HG03139 (cell line): ENCODE data around the gene MUC20.
"Not testable (repeated sequence)": the region's sequence is repeated elsewhere in the genome, so short reads cannot be mapped to it uniquely, and the experiment has no call there.

Experiments
- ATAC-seq: cut with Tn5 transposase; IDR thresholded peaks from one replicate; pipeline ENCODE4 v1.9.1; 2021; ENCODE audit not compliant: unreplicated experiment

Gene MUC20

DNA sequence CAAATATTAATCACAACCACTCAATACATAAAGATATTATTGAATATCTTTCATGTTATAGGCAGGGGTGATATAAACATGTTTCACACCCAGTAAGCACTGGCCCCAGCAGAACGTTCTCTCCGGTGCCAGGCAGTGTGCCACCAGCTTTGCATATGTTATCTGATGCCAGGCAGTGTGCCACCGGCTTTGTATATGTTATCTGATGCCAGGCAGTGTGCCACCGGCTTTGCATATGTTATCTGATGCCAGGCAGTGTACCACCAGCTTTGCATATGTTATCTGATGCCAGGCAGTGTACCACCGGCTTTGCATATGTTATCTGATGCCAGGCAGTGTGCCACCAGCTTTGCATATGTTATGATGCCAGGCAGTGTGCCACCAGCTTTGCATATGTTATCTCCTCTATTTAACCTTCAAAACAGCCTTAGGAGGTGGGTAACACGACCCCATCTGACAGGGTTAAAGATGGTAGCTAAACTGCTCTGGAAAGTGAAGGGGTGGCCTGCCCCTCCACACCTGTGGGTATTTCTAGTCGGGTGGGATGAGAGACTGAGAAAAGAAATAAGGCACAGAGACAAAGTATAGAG is 6.9 kb downstream of the MUC20 start:
- ATAC-seq: no peak

GRCh38 chr3:195728789-195729188 is 8.0 kb downstream of the MUC20 start:
- not testable (repeated sequence) for ATAC-seq

- no peak for ATAC-seq
These were observed 8.9 kb downstream of the MUC20 start for GRCh38 chr3:195729476-195730251.

- no peak for ATAC-seq
These were observed 10.7 kb downstream of the MUC20 start for GRCh38 chr3:195731356-195731905.

GRCh38 chr3:195732940-195733339 is 12.2 kb downstream of the MUC20 start:
- no peak for ATAC-seq

- ATAC-seq: no peak
These were observed 14.4 kb downstream of the MUC20 start for GRCh38 chr3:195735036-195735695.

GRCh38 chr3:195736866-195737490 is 16.2 kb downstream of the MUC20 start:
- ATAC-seq: no peak

DNA sequence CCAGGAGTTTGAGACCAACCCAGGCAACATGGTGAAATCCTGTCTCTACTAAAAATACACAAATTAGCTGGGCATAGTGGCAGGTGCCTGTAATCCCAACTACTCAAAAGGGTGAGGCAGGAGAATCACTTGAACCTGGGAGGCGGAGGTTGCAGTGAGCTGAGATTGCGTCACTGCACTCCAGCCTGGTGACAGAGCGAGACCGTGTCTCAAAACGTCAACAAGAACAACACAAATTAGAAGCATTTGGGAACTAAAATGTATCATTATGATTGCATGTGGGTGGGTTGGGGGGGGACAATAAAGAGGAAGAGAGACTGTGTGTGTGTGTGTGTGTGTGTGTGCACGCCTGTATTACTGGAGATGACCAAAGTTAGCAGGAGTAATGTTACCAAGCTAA is 17.0 kb downstream of the MUC20 start:
- ATAC-seq: not testable (repeated sequence)

DNA sequence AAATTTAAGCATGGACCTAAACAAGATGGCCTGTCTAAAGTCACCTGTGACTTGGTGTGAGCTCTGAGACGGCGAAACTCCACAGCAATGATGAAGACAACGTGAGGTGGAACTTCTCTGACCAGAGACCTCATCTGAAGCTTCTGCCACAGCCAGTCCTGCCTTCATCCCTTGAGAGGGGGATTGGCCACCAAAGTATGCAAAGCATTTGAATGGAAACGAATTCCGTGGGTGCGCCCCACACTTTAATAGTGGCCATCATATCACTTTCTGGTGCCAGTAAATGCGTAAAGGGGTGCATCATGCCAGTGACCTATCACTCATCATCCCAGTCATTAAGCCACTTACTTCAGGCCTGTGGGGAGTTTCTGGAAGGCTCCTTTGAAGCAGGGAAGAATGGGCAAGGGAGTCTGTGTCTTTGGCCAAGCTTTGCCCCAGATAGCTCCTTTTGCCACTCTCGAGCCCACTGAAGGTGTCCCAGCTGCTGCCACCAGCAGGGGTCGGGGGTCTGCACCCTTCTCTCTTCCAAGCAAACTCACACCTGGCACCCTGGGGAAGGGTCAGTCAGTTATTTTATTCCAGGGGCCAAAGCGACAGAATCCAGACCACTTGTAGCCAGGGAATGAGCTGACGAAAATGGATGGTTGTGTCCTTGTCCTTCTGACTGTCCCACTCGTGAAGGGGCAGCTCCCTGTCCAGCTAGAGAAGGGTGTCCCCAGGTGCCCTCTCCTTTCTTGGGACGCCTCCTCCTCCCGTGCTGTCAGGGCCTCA is 17.7 kb downstream of the MUC20 start:
- no peak for ATAC-seq

- no peak for ATAC-seq
These were observed 18.9 kb downstream of the MUC20 start for GRCh38 chr3:195739561-195740111.

DNA sequence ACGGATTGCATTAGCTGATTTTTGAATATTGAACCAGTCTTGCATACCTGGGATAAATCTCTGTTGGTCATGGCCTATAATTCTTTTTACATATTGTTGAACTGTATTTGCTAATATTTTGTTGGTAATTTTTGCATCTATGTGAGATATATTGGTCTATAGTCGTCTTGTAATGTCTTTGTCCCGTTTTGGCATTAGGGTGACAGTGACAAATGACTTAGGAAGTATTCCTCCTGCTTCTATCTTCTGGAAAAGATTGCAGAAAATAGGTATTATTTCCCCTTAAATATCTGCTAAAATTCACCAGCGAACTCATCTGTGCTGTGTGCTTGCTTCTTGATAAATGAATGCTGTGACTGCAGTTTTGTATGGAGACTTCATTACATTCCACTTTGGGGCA is 23.7 kb downstream of the MUC20 start:
- ATAC-seq: no peak

DNA sequence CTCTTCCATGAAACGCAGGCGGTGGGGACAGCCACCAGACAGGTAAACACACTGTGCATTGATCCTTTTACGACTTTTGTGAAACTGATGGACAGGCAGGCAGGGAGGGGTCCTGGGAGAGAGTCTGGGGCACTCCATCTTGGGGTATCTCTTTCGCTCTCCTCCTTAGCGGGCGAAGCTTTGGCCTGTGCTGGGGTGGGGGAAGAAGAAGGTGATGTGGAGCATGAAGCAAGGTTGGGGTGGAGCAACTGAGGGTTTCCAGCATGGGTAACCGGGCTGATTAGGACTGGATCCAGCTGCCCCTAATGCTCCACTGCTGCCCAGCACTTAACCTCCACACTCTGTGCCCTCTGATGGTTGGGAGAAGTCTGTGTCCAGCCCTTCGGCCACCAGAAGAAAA is 25.6 kb downstream of the MUC20 start:
- ATAC-seq: no peak

- no peak for ATAC-seq
These were observed 26.0 kb downstream of the MUC20 start for GRCh38 chr3:195746751-195747150.

DNA sequence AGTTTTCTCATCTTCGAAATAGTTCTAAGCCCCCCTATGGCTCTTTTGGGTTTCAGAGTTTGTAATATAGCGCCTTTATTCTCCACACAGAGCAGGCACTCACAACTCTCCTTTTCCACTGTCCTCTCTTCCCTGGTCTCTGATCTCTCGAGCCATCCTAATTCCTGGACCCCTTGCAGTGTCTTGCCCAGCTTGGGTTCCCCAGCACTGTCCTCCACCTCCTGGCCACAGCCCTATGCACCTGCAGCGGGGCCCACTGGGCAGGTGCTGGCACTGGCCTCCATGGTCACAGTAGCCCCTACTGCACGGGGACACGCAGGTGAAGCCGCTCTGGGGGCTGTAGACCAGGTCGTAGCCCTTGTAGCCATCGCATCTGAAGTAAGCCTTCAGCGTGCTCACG is 27.9 kb downstream of the MUC20 start:
- no peak for ATAC-seq

DNA sequence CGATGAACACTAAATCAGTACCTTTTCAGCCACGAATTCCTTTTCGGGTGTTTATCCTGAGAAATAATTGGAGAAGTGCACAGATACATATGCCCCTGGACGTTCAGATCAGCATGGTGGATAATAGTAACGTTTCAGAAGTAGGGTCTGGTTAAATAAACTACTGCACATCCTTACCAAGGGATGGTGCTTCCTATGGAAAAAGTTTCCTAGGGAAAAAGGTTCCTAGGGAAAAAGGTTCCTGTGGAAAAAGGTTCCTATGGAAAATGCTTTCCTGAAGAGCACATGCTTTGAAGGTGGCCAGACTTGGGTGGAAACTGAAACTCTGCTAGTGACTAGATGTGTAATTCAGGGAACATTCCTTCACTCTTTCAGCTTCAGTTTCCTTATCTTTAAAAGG is 28.3 kb downstream of the MUC20 start:
- ATAC-seq: not testable (repeated sequence)

DNA sequence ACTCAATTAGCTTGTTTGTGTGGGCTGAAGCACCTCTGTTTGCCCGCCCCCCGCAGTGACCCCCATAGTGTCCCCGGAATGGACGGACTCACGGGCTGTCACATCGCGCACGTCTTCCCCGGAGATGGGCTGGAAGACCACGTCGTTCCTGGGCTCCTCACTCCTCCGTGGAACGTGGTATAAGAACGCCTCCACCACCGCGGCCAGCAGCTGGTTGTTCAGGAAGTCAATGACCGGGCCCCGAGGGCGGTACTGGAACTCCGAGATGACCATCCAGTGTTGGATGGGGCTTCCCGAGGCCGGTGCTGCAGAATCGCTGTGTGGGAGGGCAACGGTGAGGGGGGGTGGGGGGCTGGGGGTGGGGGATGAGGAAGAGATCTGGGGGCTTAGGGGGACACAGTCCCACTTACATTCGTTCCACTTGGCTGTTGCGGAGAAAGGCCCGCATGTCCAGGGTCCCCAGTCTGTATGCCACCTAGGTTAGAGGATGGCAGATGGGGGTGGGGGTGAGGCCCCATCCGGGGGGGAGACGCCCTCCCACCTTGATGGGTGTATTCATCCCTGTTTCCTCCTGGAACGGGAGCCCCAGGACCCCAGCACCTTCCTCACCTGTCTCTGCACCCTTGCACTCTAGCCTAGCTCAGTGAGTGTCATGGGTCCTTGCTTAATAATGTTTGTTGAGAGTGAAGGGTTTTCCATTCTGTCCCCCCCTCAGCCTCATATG is 30.2 kb downstream of the MUC20 start:
- no peak for ATAC-seq

DNA sequence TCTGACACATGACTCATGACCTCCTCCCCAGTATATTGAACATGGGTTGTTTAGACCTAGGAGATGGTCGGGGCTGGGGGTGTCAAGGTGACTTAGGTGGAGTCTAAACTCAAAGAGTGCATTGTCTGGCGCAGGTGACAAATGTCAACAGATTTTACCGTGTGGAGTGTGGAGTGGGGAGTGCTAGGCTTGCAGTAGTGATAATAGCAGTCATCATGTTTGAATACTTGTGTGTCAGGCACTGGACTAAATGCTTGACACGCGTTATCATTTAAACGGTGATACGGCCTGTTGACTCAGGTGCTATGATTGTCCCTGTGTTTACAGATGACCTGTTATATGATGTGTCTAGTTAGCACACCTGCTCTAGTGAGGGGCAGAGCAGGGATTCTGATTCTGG is 30.8 kb downstream of the MUC20 start:
- no peak for ATAC-seq

GRCh38 chr3:195752066-195752465 is 31.3 kb downstream of the MUC20 start:
- no peak for ATAC-seq

- ATAC-seq: no peak
These were observed 32.0 kb downstream of the MUC20 start for GRCh38 chr3:195752546-195753331.
